HG03139 (cell line): ENCODE data around the gene PPAT.
"Not testable (repeated sequence)": the region's sequence is repeated elsewhere in the genome, so short reads cannot be mapped to it uniquely, and the experiment has no call there.

Source experiments
- ATAC-seq: cut with Tn5 transposase; IDR thresholded peaks from one replicate; pipeline ENCODE4 v1.9.1; 2021; ENCODE audit not compliant: unreplicated experiment

The PPAT gene

DNA sequence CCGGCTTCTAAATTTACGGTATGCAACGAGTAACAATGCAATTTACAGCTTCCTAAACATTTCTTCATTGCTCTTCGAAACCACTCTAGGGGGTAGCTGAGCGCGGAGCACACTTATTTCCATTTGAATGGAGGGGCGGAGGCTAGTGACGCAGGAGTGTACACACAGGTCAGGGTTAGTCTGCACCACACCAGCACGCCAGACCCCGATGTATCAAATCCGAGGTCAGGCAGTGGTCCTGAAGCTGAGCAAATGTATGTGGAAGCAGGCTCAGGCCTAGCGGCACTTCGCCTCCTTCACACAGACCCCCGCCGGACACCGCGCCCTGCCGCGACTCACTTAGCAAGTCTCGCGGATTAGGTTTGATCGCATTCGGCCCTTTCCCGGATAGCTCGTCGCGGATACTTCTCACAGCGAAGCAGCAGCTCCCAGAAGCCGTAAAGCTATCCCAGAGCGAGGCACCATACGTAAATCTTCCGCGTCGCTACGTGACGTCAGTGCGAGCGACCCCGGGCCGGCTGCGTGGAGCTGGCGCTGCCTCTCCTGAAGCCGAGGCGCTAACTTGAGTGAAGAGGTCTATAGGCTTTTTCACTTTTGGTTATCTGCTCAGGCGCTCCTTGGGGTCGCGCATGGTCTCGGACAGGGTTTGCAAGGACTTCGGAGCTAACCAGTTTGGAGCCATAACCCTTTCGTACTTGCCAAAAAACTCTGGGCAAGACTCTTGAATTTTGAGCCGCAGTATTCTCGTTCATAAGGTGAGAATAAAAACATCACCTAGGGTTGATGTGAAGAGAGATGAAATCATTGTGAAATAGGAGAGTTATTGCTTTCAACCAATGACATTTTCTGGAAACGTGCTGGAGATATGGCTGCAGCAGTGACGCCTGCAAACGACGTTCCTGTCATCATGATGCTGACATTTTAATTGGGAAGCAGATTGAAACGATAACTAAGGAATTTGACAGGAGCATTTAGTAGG, 48.1 kb downstream of the PPAT start, which contains the start of gene AASDH:
TSS of gene AASDH (minus strand) at position 469 of the 979 bp plus-strand sequence. CDS start 3,192 bp downstream, outside the sequence.
- peak; percentile 88 for ATAC-seq

DNA sequence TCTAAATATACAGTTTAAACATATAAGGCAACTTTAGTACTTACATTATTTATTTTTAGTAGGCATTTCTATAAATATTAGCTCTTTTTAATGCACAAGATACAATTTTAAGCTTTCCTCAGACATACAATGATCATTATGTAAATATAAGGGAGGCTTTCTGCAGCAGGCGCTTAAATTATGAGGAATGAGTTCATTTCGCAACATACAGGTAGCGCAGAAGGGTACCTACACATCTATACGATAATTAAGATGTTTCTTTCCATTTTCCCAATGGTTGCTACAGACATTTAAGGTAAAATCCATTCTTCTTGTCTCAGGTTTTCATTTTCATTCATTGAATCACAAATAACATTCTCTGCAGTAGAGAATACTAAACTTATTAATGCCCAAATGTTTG, 49.3 kb downstream of the PPAT start:
- no peak for ATAC-seq

GRCh38 chr4:56375458-56375857, 60.0 kb downstream of the PPAT start:
- ATAC-seq, result no peak

DNA sequence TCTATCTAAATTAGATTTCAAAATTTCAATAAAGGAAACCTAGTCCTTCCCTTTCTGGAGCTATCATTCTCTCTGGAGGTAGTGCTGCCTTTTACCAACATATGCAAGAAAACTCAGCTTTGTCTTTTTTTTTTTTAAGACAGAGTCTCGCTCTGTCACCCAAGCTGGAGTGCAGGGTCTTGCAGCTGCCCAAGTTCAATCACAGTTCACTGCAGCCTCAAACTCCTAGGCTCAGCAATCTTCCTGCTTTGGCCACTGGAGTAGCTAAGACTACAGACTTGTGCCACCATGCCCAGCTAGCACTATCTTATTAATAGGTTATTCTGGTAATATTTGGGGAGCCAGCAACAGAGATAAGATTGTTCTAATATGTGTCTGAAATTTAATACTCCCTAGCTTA, 60.5 kb downstream of the PPAT start:
- ATAC-seq, result no peak

GRCh38 chr4:56372774-56373173, 62.6 kb downstream of the PPAT start:
- ATAC-seq, result no peak

DNA sequence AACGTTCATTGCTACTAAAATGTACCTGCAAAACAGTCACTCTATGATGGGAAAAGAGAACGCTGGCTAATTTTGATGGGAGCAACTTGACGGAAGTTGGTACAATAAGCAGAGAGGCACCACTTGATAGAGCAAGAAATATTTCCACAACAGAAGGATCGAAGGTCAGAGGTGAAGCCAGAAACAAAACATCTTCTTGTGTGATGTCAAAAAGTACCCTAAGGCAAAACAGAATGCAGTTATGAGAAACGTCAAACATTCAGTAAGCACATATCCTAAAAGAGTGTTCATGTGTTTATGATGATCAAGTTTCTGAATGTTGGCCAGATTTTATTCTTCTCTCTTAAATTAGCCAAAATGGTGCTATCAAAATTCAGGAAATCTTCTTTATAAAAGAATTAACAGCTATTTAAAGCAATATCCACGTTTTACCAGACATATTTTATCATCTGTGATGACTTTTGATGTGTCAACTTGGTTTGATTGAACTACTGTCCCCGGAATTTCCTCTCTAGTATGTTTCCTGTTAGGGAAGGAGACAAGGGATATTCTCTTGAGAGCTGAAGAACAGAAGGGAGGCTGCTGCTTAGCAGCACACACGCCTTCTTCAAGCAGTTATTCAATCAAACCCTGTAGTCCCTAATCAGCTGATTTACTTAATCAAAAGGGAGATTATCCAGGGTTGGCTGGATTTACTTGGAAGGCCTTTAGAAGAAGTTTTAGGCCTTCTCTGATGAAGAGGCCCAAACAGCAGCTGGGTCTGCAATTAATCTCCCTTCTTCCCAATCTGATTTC, 63.8 kb downstream of the PPAT start:
- ATAC-seq, result no peak

DNA sequence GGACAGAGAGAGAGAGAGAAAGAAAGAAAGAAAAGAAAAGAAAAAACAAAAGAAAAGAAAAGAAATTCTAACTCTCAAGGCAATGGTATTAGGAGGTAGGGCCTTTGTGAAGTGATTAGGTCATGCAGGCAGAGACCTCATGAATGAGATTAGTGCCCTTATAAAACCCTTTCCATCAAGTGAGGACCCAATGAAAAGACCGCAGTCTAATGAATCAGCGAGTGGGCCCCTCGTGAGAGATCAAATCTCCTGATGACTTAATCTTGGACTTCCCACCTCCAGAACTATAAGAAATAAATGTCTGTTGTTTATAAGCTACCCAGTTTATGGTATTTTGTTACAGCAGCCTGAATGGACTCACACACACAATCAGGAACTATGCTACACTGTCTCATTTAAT, 65.0 kb downstream of the PPAT start:
- ATAC-seq, result no peak

- ATAC-seq, result not testable (repeated sequence)
These were observed 72.4 kb downstream of the PPAT start for GRCh38 chr4:56362981-56363380.

GRCh38 chr4:56360071-56360470, 75.3 kb downstream of the PPAT start:
- no peak for ATAC-seq

DNA sequence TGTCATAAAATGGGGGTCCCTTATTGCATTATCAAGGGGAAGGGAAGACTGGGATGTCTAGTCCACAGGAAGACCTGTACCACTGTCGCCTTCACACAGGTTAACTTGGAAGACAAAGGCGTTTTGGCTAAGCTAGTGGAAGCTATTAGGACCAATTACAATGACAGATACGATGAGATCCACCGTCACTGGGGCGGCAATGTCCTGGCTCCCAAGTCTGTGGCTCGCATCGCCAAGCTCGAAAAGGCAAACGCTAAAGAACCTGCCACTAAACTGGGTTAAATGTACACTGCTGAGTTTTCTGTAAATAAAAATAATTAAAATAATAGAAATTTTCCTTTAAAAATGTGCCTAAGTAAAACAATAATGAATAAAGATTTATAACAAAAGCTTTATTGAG, 78.8 kb downstream of the PPAT start:
- ATAC-seq, result no peak

GRCh38 chr4:56348576-56348975, 86.8 kb downstream of the PPAT start:
- ATAC-seq, result no peak

- ATAC-seq, result no peak
These were observed 90.0 kb downstream of the PPAT start for GRCh38 chr4:56345458-56345857.
